GM12891 (cell line): ENCODE results near the gene TRAF3.
A peak's percentile ranks its signal among the peaks of the same experiment; 100 is the strongest.

Experiments
- DNase-seq: peaks from one replicate; pipeline ENCODE4 v3.0.0; 2011; ENCODE audit warnings: low spot score; ENCODE audit not compliant: insufficient read length
- FAIRE-seq: peaks from 2 replicates; lab custom pipeline; 2011; peaks lifted over from hg19 to GRCh38; lab: Jason Lieb, UNC
- PAX5 ChIP-seq: IDR thresholded peaks from 2 replicates; pipeline ENCODE4 v1.6.1; 2011; ENCODE audit warnings: low read length, moderate library complexity, mild to moderate bottlenecking; ENCODE audit not compliant: insufficient read depth, severe bottlenecking
- POLR2A ChIP-seq: IDR thresholded peaks from 2 replicates; pipeline ENCODE4 v1.6.1; 2011; ENCODE audit warnings: low read depth, low read length, control low read depth
- POLR2AphosphoS5 ChIP-seq: IDR thresholded peaks from 2 replicates; pipeline ENCODE4 v1.6.1; 2011; ENCODE audit warnings: low read depth, low read length, control low read depth
- POU2F2 ChIP-seq: IDR thresholded peaks from 2 replicates; pipeline ENCODE4 v1.6.1; 2011; ENCODE audit warnings: low read depth, mild to moderate bottlenecking, control low read depth, low read length, moderate library complexity
- SPI1 ChIP-seq: IDR thresholded peaks from 2 replicates; pipeline ENCODE4 v1.6.1; 2011; ENCODE audit warnings: low read depth, low read length, control low read depth
- TAF1 ChIP-seq: IDR thresholded peaks from 2 replicates; pipeline ENCODE4 v1.6.1; 2011; ENCODE audit warnings: low read depth, low read length, control low read depth

The TRAF3 gene

DNA sequence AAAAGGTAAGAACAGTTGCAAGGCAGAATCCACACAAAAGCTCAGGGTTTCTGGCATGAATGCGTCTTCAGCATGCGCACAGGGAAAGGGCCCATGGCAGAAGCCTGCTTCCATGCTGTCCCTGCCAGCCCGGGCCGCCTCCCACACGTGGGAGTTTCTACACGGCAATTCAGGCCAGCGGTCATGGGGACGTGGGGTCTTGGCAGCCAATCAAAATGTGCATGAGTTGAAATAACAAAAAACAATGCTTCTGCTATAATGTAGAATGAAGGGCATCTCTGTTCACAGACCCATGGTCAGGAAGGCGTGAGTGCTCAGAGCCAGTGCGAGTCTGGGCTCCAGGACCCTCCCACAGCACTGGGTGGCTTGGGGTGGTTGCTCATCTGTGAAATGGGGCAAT, 173.8 kb downstream of the TRAF3 start:
- DNase-seq (no peak), FAIRE-seq (no peak)
- TF ChIP-seq POU2F2 (no peak), SPI1 (no peak)

DNA sequence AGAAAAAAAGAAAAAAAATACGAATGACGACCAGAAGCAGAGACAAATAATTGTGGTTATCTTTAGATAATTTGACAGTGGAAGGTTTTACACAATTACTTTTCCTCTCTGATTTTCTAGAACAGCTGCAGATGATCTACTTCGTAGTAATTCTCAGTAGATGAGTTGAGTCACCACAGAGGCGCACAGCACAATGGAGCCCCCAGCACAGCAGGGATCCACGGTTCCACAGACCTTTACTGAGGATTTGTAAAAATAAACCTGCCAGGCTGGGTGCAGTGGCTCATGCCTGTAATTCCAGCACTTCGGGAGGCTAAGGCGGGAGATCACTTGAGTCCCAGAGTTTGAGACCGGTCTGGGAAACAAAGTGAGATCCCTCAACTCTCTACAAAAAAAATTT, 174.6 kb downstream of the TRAF3 start:
- TF ChIP-seq POU2F2 (no peak), TAF1 (no peak), PAX5 (no peak), SPI1 (no peak), POLR2AphosphoS5 (no peak), POLR2A (no peak)
- FAIRE-seq (no peak), DNase-seq (no peak)

DNA sequence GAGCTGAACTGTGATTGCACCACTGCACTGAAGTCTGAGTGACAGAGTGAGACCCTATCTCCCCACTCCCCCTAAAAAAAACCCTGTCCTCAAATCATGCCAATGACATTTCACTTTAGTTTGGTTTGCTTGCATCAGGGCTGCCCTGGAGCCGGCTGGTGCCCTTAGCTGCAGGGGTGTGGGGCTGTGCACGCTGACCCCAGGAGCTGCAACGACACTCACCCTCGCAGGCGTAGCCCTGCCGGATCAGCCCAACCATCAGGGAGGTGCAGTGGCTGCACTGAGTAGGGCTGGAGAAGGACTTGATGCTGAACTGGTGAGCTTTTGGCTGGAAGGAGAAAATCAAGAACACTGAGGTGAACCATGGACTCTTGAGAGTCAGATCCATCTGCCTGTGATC, 175.0 kb downstream of the TRAF3 start:
- DNase-seq, result no peak

DNA sequence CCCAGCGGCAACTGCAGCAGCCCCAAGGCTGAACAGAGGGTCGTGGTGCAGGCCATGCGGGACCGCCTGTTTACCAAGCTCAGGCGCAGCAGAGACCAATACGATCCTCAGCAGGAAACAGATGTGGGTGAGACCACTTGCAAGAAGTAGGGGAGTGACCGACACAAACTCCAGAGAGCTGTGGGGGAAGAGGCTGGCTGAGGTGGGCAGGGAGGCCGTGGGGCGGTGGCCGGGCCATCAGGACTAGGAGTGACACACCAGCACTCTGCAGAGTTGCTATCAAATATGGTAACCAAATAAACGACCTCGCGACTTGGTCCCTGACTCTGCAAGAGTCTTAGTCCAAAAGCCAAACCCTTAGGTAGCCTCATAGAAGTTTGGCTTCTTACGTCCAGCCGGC, 175.9 kb downstream of the TRAF3 start:
- TF ChIP-seq POLR2A (no peak), PAX5 (no peak), SPI1 (no peak), POLR2AphosphoS5 (no peak), POU2F2 (no peak), TAF1 (no peak)
- no peak for DNase-seq
- no peak for FAIRE-seq

More for the DNA sequence above, 175.0 kb downstream of the TRAF3 start:
- TF ChIP-seq SPI1, result no peak
- no peak for TF ChIP-seq POU2F2
- no peak for TF ChIP-seq TAF1
- TF ChIP-seq POLR2A, result no peak
- TF ChIP-seq PAX5, result no peak
- TF ChIP-seq POLR2AphosphoS5, result no peak
- FAIRE-seq, result no peak

DNA sequence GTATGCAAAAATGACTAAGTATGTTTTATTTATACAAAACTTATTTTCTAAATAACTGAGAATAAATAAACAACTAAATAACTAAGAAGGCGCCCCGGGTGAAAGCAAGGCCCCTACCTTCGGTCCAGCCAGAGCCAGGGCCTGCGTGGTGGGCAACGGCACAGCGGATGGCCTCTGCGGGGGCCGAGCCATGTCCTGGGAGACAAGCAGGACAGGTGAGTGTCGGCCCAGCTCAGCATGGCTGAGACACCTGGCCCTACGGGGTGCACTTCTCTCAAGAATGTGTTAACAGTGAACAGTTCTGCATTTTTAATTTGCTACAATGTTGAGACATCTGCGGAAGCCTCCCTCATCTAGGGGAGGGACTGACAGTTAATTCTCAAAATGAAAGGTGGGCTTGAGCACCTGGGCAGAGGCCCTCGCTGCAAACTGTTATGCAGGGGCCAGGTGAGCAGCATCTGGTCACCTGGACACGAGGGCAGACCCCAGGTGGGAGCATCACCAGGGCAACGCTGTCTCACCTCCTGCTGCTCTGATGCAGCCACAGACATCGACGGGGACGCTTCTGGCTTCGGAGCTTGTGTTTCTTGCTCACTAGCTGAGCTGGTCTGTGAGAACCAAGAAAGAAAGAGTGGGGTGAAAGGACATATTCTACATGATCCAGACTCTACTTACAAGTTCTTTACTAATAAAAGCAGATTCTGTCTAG, 177.0 kb downstream of the TRAF3 start:
- TF ChIP-seq POU2F2 (no peak), POLR2A (no peak), POLR2AphosphoS5 (no peak), PAX5 (no peak), TAF1 (no peak), SPI1 (no peak)
- FAIRE-seq (no peak), DNase-seq (no peak)

DNA sequence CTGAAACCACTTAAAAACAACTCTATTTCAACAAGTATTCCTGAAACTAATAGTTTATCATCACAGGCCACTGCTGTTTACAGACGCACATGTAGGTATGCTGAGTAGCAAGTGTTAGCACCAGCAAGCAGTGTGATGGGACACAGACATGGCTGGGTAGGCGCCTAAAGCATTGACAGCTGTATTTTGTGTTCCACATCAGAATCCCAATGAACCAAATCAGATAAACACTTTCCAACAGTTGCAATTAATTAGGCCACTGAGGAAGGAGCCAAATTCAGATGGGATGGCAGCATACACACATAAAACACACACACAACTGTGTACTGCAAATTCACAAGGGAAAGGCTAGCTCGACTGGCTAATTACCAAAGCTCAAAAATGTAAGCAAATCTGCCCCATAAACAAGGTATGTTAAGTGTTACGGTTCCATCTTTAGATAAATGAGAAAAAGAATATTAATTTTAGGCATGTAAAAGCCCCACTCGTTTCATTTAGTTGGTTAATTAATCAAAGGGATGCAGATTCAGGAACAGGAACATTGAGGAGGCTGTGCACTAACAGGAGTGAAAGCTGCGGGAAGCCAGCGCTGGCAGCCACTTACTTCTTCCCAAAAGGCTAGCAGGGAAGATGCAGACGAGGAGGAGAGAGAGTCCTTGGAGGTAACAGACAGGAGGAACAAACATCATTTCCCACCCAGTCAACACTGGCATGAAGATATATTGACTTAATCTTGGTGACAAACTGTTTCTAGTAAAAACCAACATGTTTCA, 178.6 kb downstream of the TRAF3 start:
- TF ChIP-seq POU2F2, result no peak
- TF ChIP-seq PAX5, result no peak
- TF ChIP-seq POLR2AphosphoS5, result no peak
- TF ChIP-seq SPI1, result no peak
- TF ChIP-seq POLR2A, result no peak
- no peak for TF ChIP-seq TAF1

DNA sequence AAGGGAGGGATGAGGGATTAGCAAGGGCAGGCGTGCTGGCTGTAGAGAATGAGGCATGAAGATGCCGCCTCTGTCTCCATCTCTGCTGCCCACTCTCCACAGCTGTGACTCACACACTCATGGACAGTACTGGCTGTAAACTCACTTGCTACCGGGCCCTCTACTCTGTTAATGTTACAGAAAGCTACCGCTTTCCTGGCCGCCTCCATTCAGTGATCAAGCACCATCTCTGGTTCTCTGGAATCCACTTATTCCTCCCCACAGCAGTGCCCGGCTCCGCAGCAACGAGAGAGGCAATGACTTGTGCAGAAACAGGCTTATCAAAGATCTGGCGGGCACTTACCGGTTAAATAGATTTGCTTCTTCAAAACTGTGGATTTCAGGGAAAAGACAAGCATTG, 180.0 kb downstream of the TRAF3 start:
- no peak for FAIRE-seq
- DNase-seq, result no peak
- TF ChIP-seq SPI1 (no peak), POLR2A (no peak), POU2F2 (no peak), TAF1 (no peak), PAX5 (no peak), POLR2AphosphoS5 (no peak)

More for the DNA sequence above, 178.6 kb downstream of the TRAF3 start:
- DNase-seq (no peak), FAIRE-seq (peak; percentile 63)

DNA sequence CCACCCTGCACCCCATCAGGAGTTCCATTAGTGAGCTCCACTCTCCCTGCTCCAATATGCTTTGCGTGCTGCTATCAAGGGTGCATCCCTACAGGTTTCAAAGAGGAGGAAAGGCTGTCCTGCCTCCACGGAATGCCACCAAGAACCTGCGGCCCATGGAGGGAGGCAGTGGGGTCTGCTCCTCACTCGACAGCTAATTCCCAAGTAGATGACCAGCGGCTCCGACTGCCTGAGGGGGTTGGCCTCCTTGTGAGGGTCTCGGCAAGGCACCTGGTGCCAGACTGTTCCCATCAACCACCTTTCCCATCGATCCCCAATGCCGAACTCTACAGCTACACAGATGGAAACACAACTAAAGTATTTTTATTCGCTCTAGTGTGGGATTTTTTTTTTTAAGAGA, 181.2 kb downstream of the TRAF3 start:
- DNase-seq (no peak), FAIRE-seq (no peak)
- TF ChIP-seq SPI1, result no peak
